HG03571 (cell line): ENCODE measurements around the gene EBF3.

Experiments used
- ATAC-seq: cut with Tn5 transposase; IDR thresholded peaks from one replicate; pipeline ENCODE4 v1.9.1; 2021; ENCODE audit not compliant: unreplicated experiment

The EBF3 gene

DNA sequence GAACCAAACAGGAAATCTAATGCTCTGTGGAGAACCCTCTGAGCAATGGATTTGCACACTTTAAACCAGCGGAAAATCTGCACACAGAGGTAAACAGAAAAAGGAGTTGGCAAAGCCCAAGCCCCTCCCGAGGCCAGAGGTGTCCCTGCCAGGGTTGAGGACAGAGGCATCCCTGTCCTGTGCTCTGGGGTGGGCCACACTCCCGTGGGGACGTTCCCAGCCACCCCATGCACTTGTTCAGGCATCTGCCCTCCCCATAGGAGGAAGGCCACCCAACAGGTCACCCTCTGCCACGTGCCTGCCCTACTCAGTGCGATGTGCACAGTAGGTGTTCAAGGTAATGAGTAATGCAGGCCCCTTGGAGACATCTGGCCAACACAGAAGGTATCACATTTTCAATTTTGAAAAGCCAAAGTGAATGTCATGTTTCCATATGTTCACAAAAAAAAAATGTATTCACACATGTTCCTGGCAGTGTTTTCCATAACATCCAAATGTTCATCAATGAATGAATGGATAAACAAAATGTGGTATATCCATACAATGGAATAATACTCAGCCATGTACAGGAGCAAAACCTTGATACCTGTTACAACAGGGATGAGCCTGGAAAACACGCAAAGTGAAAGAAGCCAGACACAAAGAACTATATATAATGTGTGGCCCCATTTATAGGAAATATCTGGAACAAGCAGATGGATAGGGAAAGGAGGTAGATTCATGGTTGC, 108.1 kb downstream of the EBF3 start:
- no peak for ATAC-seq

DNA sequence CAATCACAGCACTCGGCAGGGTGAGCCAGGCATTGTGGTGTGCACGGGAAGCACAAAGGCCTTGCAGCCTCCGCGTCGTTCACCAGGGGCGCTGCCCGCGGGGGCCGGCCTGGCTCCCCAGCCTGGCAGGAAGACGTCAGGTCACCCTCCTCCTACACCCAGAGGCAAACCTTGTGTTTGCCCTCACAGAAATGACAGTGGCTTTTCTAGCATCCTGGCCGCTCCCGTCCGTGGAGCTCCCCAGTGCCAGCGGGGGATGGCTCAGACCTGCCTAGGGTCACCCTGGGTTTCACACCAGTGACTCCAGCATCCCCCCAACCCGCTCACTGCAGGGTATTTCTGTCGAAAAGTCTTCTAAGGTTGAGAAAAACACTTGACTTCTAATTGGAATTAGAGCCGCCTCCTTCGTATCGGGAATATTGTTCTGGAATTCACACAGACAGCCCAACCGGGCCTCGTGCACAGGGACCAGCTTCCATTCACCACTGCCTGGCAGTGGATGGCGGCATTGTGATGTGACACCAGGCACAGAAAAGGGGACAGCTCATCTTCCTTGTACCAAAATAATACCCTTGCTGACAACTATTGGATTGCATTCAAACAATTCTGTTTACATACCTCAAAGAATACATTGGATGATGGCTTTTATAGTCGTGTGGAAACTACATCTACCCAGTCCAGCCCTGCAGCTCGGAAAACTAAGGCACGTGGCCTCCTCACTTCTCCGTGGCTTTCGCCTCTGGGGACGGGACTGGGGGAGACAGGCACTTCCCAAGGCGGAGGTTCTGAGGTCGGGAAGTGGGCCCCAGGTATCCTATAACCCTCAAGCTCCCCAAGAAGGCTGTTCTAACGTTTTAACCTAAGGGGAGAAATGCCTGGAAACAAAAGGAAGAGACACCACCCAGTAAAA, 109.0 kb downstream of the EBF3 start:
- no peak for ATAC-seq

DNA sequence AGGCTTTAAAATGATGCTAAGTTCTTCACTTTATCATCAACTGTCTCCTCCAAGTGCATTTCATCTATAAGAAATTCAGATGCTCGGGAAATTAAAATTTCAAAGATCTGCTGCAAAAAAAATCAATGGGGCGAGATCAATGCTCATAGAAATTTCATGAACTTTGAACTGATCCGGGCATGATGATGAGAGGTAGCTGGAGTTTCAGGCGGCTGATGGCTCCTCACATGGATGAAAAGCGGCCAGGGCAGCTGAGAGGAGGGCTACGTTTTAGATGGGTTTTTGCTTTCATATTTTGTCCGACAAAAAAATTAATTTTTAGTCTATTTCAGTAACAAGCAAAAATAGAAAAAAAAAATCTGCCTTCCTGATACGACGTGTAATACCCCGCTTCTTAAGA, 109.9 kb downstream of the EBF3 start:
- no peak for ATAC-seq

DNA sequence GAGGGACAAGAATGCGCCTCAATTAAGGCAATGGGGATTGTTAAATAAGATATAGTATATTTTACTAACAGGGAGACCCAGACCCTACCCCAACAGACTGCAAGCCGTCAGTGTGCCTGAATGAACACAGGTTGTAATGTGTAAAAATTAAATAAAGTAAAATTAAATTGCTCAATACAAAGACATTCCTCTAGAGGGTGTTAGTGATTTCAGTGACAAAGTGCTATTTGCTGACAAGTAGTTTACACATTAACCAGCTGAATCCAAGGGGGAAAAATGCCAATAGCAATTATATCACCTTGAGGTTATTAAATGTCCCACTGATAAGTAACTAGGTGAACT, 110.5 kb downstream of the EBF3 start:
- no peak for ATAC-seq

DNA sequence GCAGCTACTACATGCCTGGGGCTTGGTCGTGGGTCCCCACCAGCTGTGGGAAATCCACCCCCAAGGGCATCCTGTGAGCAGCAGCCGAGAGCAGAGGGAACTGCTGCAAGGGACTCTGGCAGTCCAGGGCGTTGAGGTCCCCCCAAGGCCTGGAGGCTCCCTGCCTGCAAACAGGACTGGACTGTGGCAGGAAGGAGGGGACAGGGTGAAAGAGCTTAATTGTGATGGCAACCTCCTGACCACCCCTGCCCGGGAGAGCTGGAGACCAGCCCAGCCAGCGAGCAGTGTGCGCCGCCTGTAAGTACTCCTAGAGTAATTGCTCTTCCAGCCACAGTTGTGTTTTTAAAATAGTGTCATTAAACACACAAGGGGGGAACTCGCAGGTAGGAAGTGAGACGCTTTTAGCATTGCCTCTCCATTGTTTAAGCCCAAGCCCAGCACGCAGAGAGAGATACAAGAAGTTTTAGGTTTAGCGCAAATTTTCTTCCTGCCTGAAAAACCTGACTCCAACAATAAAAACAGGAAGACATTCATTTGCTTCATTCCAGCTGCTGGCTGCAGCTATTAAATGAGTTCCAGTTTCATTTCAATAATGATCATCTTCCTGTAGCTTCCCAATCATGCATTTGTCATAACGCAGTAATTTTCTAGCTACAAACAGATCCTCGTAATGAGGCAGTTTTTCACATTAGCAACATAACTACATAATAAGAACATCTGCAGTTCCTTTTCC, 111.1 kb downstream of the EBF3 start:
- no peak for ATAC-seq

DNA sequence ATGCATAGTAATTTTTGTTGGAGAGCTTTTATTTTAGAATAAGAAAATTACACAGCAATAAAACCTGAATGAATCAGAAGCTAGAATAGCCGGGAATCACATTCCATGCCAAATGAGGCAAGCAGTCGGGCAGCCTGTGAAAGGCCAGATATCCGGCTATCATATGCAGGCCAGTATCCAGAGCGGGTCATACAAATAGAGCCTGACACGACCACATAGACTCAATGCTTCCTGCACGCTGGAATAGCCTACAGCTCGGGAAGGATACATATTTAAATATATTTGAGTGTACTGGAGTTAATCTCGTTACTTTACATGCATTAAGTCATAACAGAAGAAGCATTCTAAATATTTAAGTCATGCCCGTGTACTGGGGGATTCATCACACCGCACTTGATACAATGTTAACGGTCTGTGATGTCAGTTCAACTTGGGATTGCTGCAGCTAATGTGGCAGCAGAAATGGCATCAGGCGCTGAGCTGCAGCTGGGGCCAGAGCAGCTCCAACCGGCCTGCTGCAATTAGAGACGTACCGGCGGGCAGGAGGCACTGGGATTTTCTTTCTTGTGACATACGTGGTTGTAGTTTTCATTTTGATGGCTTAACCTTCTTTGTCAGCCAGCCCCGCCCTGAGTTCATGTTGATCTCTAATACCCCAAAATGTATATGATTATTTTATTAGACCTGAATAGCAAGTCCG, 112.0 kb downstream of the EBF3 start:
- ATAC-seq = no peak

DNA sequence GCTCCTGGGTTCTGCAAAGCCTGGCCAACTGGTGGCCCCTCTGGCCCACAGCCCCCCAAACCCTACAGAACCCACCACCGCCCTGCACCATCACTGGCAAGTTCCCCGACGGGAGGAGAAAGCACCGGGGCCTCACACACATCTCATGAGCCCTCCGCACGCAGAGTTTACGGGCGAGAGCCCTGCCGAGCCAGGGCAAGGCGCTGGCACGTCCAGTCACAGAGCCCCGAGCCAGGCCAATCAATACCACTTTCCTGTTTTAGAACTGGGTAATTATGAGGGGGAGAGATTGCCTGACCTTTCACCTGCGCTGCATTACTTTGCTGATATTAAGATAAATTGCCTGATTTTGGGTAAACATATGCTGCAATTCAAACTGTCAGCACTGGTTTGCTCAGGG, 113.3 kb downstream of the EBF3 start:
- ATAC-seq = no peak

DNA sequence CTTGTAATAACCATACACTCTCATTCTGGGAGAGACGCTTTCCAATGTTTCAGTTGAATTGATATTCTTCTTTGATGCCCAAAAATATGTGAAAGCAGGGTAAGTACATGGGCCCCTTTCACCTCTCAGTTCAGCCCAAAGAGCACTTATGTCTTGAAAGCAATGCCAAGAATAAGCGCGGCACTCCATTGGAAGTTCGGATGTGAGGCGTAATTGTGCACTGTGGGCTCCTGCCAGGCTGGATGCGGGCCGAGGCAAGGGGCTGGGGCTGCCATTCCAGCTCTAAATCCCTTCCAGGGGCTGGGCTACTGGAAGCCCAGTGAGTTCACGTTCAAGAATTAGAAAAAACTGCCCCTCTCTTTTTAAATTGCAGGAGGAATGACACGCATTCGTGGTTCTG, 113.8 kb downstream of the EBF3 start:
- ATAC-seq = no peak

DNA sequence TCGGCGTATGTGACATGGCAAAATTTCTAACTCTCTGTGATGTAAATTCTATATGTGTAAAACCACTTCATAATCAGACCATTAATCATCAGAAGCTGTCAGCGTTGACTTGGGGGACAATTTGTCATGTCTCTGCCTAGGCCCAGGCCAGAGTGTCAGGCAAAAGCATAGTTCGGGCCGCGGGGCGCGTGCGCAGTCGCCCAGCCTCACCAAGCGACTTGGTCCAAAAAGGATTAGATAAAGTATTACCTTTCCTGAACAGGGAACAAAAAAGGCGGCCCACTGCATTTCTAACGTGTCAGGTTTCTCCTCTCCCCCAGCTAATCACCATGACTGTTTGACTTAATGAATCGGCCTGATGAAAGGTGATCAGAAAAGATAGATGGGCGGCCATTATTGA, 114.2 kb downstream of the EBF3 start:
- ATAC-seq = no peak

DNA sequence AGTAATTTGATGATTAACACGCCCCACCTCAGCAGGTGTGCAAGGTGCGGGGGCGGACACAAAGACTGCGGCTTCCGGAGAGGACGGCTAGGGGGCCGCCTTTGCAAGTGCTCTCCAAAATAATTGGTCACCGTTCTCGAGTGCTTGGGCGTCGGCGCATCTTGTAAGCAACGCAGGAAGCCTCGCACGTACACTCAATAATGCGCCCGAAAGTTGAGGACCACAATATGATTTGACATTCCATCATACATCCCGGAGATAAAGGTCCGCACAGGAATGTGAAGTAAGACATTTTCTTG, 114.7 kb downstream of the EBF3 start:
- ATAC-seq = no peak

DNA sequence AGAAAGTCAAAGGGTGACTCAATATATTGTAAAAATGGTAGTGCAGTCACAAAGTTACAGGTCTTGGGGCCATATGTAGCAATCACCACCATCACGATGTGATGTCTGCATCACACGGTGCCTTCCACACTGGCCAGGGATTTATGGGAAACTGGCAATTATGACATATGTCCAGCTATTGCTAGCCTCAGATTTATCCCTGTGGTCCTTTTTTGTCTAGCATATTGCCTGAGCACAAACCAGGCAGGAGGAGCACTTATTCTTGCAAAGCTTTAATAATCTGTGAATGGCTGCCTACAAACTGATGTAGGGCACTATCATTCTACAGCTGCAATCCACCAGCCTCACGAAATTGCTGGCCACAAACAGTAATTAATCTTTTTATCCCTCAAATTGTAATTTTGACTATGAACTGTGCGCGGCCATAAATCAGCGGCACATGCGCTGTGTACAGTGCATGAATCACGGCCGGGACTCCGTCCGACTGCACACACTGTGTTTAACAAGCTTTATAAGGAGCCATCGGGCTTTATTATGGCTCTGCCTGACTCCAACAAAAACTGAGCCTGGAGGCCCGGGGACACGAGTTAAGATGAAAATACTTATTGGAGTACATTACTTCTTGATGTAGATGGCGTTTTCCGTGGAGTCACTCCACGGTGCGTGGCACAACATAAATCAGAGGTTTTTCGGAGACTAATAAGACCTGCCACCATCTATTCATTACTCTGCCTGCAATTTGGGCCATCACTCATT, 115.2 kb downstream of the EBF3 start:
- ATAC-seq = no peak

DNA sequence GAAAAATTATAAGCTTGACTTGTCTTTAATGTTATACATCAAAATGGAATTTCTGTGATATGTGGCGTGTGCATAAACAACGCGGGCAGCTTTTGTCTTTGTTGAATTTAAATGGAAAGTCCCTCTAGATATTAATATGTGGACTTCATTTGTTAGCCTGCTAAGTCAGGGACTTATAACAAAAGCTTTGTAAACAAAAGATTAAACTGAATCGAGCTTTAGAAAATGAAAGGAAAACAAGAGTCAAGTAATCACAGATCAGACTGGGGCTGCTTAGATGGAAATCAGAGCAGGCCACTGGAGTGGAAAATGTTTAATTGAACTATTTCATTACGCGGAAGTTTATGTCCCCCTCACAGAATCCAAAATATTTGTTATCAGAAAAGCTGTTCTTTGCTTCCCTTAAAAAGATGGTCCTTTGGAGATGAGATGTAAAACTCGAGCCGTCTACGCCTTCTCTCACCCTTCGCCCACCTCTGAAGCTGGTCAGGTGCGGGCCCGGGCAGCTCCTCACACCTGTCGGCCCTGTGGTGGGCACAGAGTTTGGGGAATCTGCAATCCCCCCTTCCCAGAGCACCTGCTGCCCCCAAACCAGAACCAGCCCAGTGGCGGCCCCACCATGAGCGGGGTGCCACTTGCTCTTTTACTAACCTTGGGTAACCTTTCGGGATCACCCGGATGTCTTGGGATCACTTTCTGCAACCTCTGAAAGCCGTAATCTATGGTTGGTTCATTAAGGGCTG, 116.2 kb downstream of the EBF3 start:
- no peak for ATAC-seq

DNA sequence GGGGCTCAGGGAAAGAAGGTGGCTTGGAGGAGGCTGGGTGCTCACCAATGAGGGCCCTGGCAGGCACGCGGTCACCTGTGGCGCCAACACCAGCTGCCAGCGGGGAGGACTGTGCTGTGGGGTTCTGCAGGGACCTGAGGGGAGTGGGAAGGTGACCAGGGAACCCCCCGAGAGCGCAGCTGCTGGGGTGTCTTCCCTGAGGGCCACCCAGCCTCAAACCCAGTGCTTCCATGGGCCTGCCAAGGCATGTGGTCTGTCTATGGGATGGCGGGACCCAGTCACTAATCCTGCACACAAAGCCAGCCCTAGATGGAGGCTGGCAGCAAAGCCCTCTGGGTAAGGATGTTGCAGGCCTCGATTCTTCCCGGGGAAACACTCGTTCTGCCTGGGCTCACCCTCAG, 117.1 kb downstream of the EBF3 start:
- no peak for ATAC-seq

DNA sequence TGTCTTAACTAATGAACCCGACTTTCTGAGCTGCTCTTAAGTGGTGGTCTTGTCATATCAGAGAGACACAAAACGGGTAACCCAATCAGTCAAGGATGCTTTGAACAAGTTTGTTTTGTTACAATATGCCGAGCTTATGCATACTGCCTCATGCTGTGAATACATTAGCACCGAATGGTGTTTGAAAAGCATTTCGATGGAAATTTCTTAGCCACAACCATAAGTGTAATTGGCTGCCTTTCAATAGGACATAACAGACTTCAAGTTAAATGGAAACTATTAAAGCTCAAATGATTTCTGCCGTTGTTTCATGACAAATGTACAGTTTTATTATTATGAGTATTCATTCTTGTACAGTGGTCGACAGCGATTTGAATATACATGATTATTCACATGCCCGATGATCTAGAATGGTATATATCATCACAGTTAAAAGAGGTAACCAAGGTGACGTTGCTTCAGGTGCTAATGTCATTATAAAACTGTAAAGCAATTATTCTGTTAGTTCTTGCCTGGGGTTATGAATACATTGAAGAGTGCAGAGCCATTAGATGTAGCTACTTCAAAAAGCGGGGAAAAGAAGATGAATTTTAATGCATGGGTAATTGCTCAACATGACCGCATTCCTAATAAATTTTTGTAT, 118.8 kb downstream of the EBF3 start:
- no peak for ATAC-seq

DNA sequence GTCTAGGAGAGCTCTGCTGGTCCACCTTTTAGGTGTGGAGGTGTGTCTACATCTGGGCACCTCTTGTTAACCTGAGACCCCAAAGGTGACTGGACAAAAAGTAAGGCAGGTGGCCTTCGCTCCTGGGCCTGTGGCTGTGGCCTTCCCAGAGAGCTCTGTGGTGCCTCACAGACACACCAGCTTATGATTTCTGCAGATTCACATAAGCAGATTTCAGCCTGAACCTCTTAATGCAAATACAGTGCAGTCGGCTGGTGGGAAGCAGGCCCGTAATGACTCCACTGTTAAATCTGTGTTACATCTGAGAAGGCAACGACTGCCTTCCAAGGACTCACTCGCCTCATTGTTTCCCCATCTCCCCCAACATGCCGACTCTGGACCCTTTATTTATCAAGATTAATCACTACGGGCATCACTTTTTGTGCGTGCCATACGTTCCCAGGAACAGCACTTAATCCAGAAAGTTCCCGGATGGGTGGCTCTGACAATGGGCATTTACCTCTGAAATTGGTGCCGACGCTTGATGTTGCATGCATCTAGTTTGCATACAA, 119.8 kb downstream of the EBF3 start:
- ATAC-seq = no peak

DNA sequence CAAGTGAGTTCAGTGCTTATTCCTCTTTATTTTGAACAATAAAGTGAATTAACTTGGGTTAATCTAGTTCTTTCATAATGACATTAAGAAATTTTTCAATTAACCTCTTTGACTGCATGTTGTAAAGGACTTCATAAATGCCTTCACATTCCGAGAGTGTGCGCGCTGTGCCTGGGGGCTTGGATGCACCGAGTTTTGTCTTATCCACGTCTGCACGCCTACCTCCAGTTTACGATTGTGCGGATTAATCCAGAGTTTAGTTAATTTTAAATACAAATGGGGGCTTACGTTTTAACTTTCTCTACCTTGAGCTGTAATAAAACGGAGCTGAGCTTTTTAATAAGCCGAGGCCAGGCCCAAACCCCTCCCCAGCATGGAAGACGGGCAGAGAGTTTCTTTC, 120.4 kb downstream of the EBF3 start:
- ATAC-seq = no peak

DNA sequence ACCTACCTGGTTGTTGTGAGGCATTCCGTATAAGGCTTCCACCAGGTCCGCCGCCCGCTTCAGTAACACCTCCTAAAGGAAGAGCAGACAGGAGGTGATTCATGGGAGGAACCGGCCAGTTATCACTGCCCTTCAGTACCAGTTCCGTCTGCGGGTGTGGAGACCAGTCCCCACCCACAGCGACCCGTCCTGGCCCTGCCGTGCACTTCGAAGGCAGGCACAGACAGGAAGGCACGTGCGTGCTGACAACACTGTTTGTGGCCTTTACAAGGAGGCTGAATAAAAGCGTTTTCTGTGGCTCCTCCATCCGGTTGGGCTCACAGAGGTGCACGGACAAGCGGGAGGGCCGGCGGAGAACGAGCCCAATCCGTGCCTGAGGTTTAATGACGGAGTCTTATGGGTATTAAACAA, 120.9 kb downstream of the EBF3 start:
- ATAC-seq = no peak

DNA sequence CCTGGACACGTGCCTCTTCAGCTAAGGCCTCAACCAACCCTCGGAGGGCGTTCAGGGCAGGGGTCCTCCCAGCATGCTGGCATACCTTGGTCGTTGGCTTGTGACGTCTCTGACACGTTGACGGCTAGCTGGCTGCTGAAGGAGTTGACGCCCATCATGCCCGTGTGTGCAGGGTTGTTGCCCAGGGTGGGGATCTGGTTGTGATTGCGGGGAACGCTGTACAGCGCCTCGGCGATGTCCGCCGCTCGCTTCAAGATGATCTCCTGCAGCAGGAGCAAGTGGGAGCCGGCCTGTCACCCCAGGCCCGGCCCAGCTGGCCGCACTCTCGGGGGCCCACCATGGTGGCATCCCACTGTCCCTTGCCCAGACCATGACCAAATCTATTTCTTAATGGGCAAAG, 122.0 kb downstream of the EBF3 start:
- no peak for ATAC-seq

DNA sequence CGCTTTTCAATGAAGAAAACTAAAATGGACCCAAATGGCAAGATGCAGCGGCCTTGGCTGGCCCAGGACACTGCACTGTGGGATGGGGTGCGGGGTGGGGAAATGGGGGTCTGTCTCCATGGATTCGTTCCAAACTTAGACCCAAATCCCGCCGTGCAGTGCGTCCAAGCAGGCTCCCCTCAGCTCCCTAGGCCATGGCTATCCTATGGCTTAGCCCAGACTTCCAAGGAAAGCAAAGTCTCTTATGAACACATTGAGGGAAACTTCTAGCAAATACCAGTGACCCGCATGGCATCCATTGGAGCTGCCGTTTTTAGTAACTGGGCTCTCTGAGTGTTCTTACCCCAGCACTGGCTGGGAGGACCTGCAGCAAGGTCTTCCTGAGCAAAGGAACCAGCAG, 122.5 kb downstream of the EBF3 start:
- no peak for ATAC-seq
